GM21528 (cell line): ENCODE data around the gene GPR157.

ENCODE experiments used
- ATAC-seq: cut with Tn5 transposase; IDR thresholded peaks from one replicate; pipeline ENCODE4 v1.9.1; 2021; ENCODE audit warnings: mild to moderate bottlenecking, moderate library complexity; ENCODE audit not compliant: unreplicated experiment, low FRiP score

GPR157 gene

GRCh38 chr1:9093581-9093980 lies 35.3 kb downstream of the GPR157 start:
- ATAC-seq: no peak

- ATAC-seq: no peak
These were observed 35.8 kb downstream of the GPR157 start for GRCh38 chr1:9093091-9093490.

GRCh38 chr1:9088807-9089206 lies 40.1 kb downstream of the GPR157 start:
- ATAC-seq: no peak

GRCh38 chr1:9087411-9088125 lies 41.3 kb downstream of the GPR157 start:
- no peak for ATAC-seq

- ATAC-seq: no peak
These were observed 42.1 kb downstream of the GPR157 start for GRCh38 chr1:9086796-9087195.

GRCh38 chr1:9086045-9086444 lies 42.9 kb downstream of the GPR157 start:
- ATAC-seq: no peak

- no peak for ATAC-seq
These were observed 43.5 kb downstream of the GPR157 start for GRCh38 chr1:9085306-9085940.

GRCh38 chr1:9084906-9085305 lies 44.0 kb downstream of the GPR157 start:
- ATAC-seq: no peak

- ATAC-seq: no peak
These were observed 47.4 kb downstream of the GPR157 start for GRCh38 chr1:9081473-9081872.

- no peak for ATAC-seq
These were observed 48.1 kb downstream of the GPR157 start for GRCh38 chr1:9080705-9081291.

GRCh38 chr1:9079988-9080704 lies 48.8 kb downstream of the GPR157 start:
- peak; percentile 51 for ATAC-seq

- no peak for ATAC-seq
These were observed 50.0 kb downstream of the GPR157 start for GRCh38 chr1:9078752-9079500.

GRCh38 chr1:9078015-9078751 lies 50.7 kb downstream of the GPR157 start:
- no peak for ATAC-seq

GRCh38 chr1:9075022-9075421 lies 53.9 kb downstream of the GPR157 start:
- no peak for ATAC-seq

GRCh38 chr1:9073143-9073542 lies 55.8 kb downstream of the GPR157 start:
- ATAC-seq: no peak

- no peak for ATAC-seq
These were observed 57.2 kb downstream of the GPR157 start for GRCh38 chr1:9071554-9072235.

GRCh38 chr1:9070486-9070885 lies 58.4 kb downstream of the GPR157 start:
- ATAC-seq: no peak

GRCh38 chr1:9069326-9070100 lies 59.4 kb downstream of the GPR157 start, which contains the start of gene SLC2A5:
Gene SLC2A5 (minus strand): TSS chr1:9069635. CDS start chr1:9069536, 99 bp downstream.
- peak; percentile 88 for ATAC-seq

GRCh38 chr1:9068981-9069325 lies 59.9 kb downstream of the GPR157 start:
- no peak for ATAC-seq
